CD4-positive, alpha-beta T cell treated with Interleukin-6 at 100 ng/mL for 8 hours (primary cell): ENCODE measurements around the gene CRTAC1.

Experiments used
- DNase-seq: peaks from one replicate; pipeline ENCODE4 v3.0.0-alpha.2; 2020; ENCODE audit warnings: mixed read lengths, low spot score

CRTAC1 gene

DNA sequence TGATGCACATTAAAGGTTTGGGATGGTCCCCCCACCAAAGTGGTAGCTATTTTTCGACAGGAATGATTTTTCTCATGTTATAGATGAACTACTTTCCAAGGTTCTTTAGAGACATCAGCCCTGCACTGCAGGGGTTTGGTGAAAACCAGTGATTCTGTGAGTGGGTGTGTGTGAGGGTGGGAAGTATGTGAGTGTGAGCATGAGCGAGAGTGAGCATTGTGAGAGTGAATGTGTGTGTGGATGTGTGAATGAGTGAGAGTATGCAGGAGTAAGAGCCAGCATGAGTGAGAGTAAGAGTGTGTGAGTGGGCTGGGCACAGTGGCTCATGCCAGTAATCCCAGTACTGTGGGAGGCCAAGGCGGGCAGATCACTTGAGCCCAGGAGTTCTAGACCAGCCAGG is 105.7 kb downstream of the CRTAC1 start:
- no peak for DNase-seq

DNA sequence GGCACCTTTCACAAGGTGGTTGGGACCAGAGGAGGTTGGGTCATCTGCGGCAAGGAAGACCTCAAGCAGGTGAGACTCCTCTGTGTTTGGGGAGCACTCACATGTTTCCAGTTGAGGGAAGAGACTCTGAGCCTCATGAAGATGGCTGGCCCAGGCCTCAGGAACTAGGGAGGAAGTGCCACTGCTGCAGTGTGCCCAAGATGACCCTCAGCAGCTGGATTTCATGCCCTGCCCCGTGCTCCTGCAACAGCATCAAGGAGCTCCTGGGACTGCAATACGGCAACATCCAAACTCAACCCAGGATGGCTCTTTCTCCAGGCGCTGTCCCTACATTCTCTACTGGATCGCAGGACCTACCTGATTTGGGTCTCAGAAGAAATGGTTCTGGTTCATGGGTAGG is 106.9 kb downstream of the CRTAC1 start:
- DNase-seq, result no peak

DNA sequence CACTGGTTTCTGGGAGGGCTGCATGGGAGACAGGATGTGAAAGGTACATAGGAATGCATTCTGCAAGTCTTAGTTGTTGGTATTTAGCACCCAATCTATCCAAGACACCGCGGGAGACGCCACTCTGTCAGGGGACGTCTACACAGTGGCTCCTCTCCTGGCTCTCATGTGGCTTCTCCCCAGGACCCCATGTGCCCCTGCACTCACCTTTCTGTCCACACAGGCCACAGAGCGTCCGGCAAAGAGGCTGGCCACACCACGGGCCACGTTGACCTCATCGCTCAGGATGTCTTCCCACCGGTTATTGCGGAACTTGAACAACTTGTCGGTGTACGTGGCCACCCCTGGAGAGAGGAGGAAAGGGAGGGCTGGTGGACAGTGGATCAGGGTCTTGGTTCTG is 107.4 kb downstream of the CRTAC1 start:
- DNase-seq, result no peak

DNA sequence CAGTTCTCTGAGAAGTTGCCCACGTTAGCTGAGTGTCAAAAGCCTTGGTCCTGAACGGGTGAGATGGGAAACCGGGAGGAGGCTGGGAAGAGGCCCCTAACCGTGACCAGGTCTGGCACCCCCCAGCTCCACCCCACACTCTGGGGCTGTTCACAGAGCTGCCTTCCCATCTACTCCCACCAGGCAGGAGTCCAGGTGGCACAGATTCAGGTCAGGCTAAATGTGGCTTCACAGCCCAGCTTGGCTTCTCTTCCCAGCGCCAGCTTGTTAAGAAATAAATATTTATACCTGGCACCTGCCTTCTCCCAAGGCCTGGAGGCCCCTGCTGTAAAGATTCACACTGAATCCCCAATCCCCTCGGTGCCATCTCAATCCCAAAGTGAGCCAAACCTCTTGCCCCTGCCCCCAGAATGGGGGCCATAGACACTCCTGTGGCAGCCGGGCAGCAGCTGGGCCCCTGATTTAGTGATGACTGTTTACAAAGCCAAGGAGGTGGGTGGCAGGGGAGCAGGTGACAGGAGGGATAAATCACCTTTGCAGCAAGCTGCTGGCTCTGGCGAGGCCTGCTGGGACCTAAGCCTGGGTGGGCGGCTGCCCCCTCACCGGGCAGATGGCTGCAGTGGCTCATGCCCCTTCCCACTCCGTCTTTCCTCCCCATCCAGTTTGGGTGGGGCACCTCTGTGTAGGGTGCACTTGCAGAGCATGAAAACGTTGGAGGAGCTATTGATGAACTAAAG is 108.2 kb downstream of the CRTAC1 start:
- no peak for DNase-seq

DNA sequence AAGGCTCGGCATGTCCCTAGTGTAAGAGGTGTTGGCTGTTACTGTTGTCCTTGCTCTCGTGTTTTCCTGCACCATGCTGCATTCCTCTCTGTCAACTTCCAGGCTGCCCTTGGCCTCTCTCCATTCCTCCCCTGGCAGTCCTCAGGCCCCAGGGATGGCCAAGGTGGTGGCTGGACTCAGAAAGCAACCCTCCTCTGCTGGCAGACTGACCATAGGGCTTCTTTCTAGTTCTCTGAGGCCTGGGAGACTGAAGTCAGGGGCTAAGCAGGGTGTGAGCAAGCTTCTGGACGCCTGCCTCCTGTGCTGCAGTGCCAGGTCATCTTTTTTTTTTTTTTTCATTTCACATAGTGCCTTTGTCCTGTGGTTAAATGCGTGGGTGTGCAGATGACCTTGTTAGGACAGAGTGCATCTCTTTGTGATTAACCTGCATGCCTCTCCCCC is 108.8 kb downstream of the CRTAC1 start:
- no peak for DNase-seq

DNA sequence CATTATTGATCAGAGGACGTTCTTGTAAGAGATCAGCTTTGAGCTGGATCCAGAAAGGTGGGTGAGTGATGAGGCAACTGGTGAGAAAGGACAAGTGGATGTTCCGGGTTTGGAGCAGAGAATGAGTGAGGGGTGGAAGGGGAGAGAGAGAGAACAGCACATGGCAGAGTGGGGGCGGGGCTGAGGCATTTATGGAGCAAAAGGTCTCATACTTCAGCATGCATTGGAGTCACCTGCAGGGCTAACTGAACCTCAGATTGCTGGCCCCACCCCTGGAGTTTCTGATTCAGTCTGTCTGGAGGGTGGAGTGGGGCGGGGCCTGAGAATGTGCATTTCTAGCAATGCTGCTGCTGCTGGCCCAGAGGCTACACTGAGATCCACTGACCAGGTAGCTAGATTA is 109.6 kb downstream of the CRTAC1 start:
- DNase-seq, result no peak

DNA sequence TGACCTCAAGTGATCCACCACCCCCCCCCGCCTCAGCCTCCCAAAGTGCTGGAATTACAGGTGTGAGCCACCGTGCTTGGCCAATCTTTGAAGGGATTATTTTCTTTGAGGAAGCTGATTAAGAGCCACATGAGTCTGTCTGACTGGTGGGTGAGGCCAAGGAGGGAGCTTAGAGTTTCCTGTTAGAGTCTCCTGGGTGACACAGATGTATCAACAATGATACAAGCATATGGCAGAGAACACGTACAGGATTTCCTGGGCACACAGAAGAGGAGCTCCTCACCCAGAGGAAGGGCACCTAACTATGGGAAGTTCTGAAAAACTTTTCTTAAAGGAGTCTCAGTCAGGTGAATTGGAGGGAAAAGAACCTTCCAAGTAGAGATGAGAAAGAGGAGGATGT is 111.4 kb downstream of the CRTAC1 start:
- DNase-seq, result no peak

DNA sequence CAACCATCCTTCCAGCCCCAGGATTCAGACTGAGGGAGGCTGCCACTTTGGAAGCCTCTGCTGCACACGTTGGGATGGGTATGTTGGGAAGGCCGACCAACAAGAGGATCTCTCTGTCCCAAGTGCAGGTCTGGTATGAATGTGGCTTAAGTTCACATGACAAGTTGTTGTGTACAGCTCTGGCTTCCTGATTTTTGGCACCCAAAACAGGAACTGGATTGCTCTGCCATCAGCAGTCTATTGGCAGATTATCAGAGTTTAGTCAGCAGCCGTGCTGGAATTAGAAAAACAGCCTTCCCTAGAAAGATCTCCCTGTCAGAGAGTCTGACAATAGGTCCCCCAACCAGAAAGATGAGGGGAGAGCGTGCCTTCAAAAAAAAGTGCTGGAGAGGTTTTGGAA is 113.8 kb downstream of the CRTAC1 start:
- DNase-seq, result no peak

DNA sequence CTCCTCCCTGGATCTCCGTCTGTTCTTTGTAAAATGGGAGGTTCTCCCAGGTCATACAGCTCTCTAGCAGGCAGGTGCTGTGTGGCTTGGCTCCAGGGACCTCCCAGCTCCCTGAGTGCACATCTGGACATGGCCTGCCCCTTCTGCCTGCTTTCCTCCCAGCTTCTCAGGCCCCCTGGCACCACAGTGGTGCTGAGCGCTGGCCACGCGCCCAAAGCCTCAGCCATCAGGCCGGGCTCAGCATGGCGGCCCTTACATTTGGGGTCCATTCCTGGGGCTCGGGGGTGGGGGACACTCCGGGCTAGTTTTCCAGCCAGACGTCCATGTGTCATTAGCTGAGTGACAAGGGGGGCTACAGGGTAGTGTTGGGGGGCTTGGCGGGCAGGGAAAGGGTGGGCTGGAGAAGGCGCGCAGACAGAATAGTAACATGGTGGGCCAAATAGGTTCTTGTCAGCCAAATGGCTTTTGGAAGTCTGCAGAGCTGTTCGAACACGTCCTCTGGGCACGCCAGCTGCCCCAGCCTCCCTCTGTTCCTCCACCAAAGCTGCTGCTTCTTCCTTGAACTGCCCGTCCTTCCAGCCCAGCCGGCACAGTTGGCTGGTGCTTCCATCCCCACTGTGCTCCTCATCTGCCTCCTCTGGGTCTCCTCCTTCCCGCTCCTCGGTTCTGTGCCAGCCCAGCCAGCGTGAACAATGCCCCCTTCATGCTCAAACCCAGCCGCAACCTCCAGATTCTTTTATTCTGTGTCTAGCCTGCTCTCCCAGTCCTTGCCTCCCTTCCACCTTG is 114.9 kb downstream of the CRTAC1 start:
- no peak for DNase-seq

DNA sequence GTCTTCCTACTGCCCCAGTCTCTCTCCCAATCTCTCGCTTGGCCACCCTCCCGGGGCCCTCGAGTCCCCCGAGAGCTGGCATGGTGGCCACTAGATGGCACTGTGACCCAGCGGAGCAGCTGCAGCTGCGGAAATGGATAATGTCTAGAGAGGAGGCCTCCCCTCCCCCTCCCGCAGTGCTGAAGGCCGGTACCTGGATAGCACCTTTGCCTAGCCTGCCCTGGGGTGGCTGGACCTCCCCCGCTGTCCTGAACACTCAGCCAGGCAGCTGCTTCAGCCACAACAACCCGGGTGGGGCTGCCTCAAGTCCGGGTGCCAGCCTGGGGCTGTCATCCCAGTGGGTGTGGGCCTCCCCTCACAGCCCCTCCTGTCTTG is 115.6 kb downstream of the CRTAC1 start:
- peak; percentile 67 for DNase-seq

DNA sequence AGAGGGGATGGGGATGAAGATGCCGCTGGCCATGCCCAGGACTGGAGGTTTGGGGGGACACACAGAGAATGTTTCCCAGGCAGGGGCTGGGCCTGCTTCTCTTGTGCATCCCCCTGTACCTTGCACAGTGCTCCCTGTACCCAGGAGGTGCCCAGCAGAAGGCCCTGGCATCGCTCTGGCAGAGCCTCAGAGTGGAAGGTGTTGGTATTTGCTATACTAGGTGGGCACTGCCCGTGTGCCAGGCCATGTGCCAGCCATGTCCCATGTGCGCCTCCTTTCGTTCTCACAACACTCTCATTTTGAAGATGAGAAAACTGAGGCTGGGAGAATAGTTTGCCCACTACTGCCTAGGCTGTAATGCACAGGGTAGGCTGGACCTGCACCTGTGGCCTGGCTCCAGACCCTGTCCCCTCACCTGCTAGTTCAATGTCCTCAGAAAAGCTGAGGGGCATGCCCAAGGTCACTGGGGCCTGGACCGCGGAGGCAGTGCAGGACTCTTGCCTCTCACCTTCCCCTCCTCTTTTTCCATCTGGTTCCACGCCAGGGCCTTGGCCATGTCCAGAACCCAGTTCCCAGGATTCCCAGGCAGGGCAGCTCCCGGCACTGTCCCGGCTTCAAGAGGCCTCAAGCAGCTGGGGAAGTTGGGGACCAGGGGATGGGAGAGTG is 116.1 kb downstream of the CRTAC1 start:
- no peak for DNase-seq

DNA sequence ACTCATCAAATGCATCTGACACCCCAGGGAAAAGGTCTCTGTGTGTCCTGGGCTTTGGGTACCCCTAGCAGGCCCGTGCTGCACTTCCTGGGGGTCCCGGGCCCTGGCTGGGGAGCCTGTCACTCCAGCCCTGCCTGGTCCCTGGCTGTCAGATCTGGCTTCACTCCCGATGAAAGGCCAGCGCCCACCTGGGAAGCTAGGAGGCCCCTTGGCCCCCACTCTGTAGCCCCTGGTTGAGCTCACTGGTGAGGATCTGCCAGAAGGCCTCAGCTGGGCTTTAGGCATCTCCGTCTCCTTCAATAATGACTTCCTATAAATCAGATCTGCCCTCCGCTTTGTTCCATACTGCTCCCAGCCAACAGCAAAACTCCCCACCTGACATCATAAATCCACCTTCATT is 116.8 kb downstream of the CRTAC1 start:
- no peak for DNase-seq

DNA sequence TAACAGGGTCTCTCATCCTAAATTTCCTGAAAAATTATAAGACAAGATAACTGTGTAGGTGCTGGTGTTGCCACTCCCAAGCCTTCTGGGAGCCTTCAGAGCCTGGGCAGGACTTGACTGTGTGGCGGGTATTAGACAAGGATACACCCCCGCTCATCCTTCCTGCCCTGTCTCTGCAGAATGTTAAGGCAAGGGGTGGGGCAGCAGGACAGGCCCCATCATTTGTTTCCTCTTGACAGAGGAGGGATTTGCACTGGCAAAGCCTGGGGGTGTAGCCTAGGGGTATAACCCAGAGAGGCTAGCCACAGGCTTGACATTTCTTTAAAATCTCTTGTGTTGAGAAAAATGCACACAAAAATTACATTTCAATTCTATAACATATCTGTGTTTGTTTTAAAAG is 117.2 kb downstream of the CRTAC1 start:
- no peak for DNase-seq

DNA sequence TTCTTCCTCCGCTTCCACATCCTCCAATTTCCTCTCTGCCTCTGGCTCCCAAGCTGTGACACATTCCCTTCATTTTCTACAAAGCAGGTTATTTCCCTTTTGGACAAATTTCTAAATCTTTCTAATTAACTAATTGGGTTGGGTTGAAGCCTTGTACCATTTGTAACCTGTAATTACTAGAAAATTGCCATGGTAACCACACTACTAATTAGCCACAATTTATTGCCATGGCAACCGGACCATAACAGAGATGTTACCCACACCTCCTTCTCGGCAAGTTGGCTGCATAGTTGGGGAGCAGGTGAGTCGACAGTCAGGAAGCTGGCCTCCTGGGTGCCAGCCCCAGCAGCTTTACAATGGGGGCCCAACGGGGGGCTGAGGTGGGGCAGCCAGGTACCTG is 119.2 kb downstream of the CRTAC1 start:
- no peak for DNase-seq

DNA sequence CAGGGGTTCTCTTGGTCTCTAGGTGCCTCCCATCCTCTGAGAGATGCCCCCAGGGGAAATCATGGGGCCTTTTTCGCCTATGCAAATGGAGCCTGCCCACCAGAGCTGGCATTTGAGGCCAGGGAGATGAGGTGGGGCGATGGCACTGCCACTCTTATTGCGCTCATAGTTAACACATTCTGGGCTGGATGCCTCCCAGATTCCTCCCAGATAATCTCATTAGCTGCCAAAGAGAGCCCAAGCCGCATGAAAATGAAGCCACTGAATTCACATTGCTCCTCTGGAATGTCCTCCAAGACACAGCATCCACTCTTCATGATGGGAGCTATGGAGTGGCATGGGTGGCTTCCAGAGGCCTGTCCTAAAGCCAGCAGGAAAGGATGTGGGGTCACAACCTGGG is 119.8 kb downstream of the CRTAC1 start:
- no peak for DNase-seq

DNA sequence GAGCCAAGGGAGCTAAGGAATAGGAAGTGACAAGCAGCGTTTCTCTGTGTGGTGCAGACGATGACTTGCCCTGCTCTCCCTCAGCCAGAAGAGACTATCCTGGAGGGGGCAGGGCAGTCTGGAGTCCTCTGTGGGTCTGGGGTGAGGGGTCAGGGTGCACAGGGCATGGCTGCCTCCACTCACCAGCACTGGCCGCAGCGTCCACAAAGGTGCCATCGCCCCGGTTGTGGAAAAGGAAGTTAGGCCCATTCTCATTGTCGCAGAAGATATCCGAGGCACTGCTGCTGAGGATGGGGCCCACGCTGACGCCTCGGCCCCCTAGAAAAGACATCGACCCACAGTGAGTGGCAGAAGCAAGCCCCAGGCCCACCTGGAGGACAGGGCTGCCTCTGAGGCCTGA is 122.6 kb downstream of the CRTAC1 start:
- DNase-seq, result no peak

DNA sequence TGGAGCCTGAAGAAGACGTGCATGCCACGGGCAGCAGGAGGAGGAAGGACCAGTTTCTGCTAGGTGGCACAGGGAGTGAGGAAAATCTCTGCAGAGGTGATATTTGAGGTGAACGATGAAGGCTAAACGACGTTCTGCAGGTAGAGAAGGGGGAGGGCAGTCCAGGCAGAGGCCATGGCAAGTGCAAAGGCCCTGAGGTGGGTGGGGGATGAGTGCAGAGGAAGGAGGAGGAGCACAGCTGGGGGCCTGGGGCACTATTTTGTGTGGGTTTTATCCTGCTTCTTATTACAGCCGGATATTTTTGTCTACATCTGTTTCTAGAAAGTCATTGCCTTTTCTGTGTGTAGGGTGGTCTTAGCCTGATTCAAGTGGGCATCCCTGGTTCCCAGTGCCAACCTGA is 123.2 kb downstream of the CRTAC1 start:
- DNase-seq, result no peak

DNA sequence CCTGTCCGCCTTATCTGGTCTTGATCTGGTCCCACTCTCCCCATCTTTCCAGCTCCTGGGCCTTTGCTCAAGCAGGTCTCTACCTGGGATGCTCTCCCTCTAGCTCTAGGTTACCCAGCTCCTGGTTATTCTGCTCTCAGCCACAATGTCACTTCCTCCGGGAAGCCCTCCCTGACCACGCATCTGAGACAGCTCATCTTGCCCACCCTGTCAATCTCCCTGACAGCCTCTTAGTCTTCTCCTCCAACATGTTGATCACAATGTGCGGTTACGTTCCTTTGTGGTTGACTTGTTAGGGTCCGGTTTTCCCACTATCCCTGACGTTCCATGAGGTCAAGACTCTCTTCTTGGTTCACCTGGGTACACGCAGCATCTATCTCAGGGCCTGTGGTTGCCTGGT is 125.1 kb downstream of the CRTAC1 start:
- no peak for DNase-seq

DNA sequence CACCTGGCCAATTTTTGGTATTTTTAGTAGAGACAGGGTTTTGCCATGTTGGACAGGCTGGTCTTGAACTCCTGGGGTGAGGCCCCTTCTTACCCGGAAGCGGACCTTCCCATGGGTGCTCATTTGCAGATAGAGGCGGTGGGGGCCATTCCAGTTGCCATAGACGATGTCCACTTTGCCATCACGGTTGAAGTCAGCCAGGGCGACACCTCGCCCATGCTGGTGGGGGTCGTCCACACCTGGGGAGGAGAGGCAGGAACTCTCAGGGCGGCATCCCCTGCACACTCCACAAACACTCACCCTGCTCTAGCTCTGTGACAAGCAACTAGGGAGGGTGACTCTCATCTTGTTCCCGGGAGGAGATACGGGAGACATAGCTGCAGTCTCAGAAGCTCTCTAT is 125.8 kb downstream of the CRTAC1 start:
- DNase-seq, result no peak

DNA sequence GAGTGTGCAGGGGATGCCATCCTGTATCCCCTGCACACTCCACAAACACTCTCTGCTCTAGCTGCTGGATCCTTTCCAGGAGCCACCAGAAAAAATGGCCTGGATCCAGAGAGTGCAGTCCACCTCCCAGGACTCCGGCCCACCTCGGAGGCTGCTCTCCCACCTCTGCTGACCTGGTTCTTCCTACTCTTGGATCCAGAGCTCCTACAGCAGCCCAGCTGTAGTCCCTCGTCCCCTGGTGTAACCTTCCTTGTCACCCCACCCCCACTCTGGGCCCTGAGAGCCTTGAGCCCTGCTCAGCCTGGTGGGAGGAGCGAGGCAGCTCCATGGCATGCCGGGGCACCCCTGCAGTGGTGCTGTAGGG is 126.4 kb downstream of the CRTAC1 start:
- no peak for DNase-seq

DNA sequence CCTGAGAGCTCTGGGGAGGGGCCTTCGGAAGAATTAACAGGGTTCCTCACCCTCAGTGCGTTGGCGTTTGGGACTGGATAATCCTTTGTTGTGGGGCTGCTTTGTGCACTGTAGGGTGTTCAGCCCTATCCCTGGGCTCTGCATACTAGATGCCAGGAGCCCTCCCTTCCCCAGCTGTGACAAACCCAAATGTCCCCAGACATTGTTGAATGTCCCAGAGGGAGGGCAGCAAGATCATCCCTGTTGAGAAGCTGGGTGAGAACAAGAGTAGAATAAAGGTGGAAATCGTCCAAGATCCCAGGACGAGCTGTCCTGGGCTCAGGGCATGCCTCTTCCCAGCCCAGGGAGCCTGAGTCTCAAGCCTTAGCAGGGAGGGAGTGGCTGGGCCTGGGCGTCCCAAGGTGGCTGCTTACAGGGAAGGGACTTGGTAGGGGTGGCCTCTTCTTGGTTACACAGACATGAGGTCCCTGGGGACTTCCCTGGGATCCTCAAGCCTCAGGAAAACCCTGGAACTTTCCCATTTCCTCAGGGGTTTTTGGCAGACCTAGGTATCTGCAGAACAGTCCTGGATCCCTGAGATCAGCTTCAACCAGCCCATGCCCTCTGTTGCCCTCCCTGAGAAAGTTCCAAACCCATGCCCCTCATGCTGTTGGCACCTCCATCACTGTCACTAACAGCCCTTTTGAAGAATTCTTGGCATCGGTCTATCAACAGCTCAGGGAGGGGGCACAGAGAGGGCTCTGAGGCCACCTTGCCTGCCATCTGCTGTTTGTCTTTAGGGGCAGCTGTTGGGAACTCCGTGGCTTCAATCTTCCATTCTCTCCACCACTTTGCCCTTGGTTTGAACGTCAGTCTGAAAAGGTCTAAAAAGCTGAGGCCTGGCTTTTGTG is 127.0 kb downstream of the CRTAC1 start:
- no peak for DNase-seq

DNA sequence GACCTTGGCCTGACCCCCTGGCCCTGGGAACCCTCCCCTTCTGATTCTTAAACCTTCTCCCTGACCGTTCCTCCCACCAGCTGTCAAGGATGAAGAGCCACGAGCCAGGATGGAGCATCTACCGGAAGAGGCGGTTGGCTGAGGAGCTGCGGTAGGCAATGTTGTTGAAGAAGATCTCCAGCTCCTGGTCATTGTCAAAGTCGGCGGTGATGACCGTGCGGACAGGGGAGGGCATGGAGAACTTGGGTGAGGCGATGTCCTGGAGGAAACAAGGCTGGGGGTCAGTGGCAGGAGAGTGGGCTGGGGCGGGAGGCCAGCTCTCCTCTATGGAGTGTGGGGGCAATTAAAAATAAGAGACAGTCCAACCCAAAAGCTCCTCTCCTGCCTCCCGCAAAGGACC is 129.0 kb downstream of the CRTAC1 start:
- no peak for DNase-seq
